Measurements from ENCODE around the gene SFRP4. TPM values are rescaled to one million over a fixed set of nuclear protein-coding genes. Genes with fewer than 3 reads are reported as not detected.

SFRP4 gene
- total and polyA plus RNA-seq, 10 of the 15 experiments (the other 5 are each of a cell fraction or from before 2014, with no cell fraction given): 0.02 to 0.15 (median 0.14) TPM; not detected in 7

DNA sequence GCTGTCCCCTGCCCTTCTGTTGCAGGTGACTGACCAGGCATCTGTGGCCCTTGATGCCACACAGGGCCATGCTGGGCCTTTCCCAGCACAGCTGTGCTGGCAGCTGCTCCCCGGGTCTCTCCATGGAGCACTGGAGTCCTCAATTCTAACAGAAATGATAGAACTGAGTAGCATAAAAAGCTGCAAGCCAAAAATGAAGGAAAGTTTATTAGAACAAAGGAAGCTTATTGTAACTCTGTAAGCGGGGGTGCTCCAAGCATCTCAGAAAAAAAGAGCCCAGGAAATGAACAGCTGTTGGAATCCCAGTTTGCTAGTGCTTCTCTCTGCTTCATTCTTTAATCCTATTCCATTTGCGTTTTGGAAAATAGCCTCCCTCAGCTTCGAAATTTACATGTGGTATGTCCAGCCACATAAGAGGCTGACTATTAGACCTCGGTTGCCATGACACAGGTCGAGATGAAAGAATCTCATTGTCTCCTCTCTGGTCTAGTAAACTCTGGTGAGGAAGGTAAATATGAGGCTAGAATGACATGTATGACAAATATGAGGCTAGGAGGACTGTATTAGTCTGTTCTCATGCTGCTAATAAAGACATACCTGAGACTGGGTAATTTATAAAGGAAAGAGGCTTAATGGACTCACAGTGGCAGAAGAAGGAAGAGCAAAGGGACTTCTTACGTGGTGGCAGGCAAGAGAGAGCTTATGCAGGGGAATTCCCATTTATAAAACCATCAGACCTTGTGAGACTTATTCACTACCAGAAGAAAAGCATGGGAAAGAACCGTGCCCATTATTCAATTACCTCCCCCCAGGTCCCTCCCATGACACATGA is 27.5 kb upstream of the SFRP4 start:
- no peak overlapping the region; the same call in 1 of the 2 replicates for H3K4me2 ChIP-seq (ENCODE audit: control insufficient read depth, insufficient read depth)
- CTCF ChIA-PET: interaction anchor here (0.6 to 6.1 kb wide), 14 partner anchors 9 to 425 kb away, joined by 3 to 108 read pairs (median 5); partner anchors contain the start of genes EPDR1 and SFRP4
- H3K27me3 ChIP-seq (replicated peaks in 1 of 2; ENCODE audit: control insufficient read depth in 2 of 2, insufficient read depth in 2 of 2, low read length in 1 of 2): no peaks in the 10 kb centered on the region
- H2AFZ ChIP-seq (ENCODE audit: control insufficient read depth, low read depth, low read length): peak overlapping the region; percentile 79
- H3K9me3 ChIP-seq (replicated peaks; ENCODE audit: control insufficient read depth, insufficient read depth, low read length): no peaks in the 10 kb centered on the region
- ATAC-seq (peak; percentile 86), FAIRE-seq (no peak), DNase-seq (ENCODE audit: low read depth, low spot score) (peak; percentile 54)
- SMC1A ChIA-PET (ENCODE audit: uncharacterized antibody, unreplicated experiment): interaction anchor here (0.8 to 7.7 kb wide), 21 partner anchors 8 to 279 kb away, joined by 3 to 98 read pairs (median 5); partner anchors contain the start of genes EPDR1, GPR141 and SFRP4
- peak overlapping the region; percentile 43 for H3K27ac ChIP-seq (ENCODE audit: control insufficient read depth, insufficient read depth)
- in situ Hi-C loops (cut with MboI): no loop called here
- BruUV-seq (replicated peaks): TSS peak; percentile 89
- WGBS (ENCODE audit: insufficient coverage, insufficient replicate concordance, low lambda C conversion rate, missing lambda C conversion rate): 35% methylated on average over 8 of the region's 8 CpGs
- H3K4me3 ChIP-seq: no peak overlapping the region; the same call in 1 of the 2 replicates
- no peak overlapping the region; the same call in 1 of the 2 replicates for H3K9ac ChIP-seq (ENCODE audit: control insufficient read depth, insufficient read depth, low read length)
- H3K36me3 ChIP-seq (ENCODE audit: control insufficient read depth in 2 of 2, insufficient read depth in 2 of 2, low read length in 1 of 2): no peaks in the 10 kb centered on the region
- intact Hi-C loops (cut with micrococcal nuclease; ENCODE audit: unreplicated experiment): no loop called here
- peaks cover 3% of the 10 kb centered on the region; the same call in 1 of the 2 replicates for H3K4me1 ChIP-seq (ENCODE audit: control insufficient read depth, insufficient read depth, low read length)
- no peaks in the 10 kb centered on the region for H3K79me2 ChIP-seq (ENCODE audit: control insufficient read depth, insufficient read depth, low read length)
- RAD21 ChIA-PET (ENCODE audit: unreplicated experiment): interaction anchor here (0.7 to 3.5 kb wide), 19 partner anchors 10 to 272 kb away, joined by 3 to 30 read pairs (median 4); partner anchors contain the start of genes EPDR1 and SFRP4
- POLR2A ChIA-PET: interaction anchor here (0.7 to 2.2 kb wide), 10 partner anchors 15 to 128 kb away, joined by 3 to 17 read pairs (median 3); partner anchors contain the start of genes EPDR1 and SFRP4
- H4K20me1 ChIP-seq (ENCODE audit: control insufficient read depth, insufficient read depth): no peaks in the 10 kb centered on the region
- TF ChIP-seq TAF1 (IDR thresholded peaks at IDR 0.05; ENCODE audit: borderline replicate concordance, low read depth, low read length) (no peak), RB1 (IDR thresholded peaks at IDR 0.05; ENCODE audit: borderline replicate concordance) (0 out of 2 replicates have a peak, but pooled peaks have one; percentile 7), EP300 (IDR thresholded peaks at IDR 0.05; ENCODE audit: borderline replicate concordance in 1 of 2, control insufficient read depth in 1 of 2, low read depth in 2 of 2, low read length in 2 of 2) (peak in 1 of 2 experiments; percentile 36; a peak in 1 of 4 replicates), JUNB (IDR thresholded peaks at IDR 0.05) (no peak), BACH1 (IDR thresholded peaks at IDR 0.05; ENCODE audit: borderline replicate concordance) (no peak), SMAD1 (IDR thresholded peaks at IDR 0.05; ENCODE audit: low read depth, partially characterized antibody) (peak; percentile 78), NBN (IDR thresholded peaks at IDR 0.05) (peak; percentile 76; the same call in 1 of the 2 replicates), RUNX3 (IDR thresholded peaks at IDR 0.05; ENCODE audit: low read length) (0 out of 2 replicates have a peak, but pooled peaks have one; percentile 4), IKZF1 (conservative IDR thresholded peaks at IDR 0.05) (0 out of 2 replicates have a peak, but pooled peaks have one; percentile 52), BMI1 (IDR thresholded peaks at IDR 0.05; ENCODE audit: borderline replicate concordance) (peak; percentile 86), CBFB (IDR thresholded peaks at IDR 0.05; ENCODE audit: low read depth) (no peak), GATAD2B (conservative IDR thresholded peaks at IDR 0.05; ENCODE audit: low read depth) (peak; percentile 57; the same call in 1 of the 2 replicates), STAT3 (IDR thresholded peaks at IDR 0.05; ENCODE audit: low read depth, low read length) (no peak), ATF7 (IDR thresholded peaks at IDR 0.05; ENCODE audit: low read depth) (peak; percentile 75)
- TF ChIP-seq, protein P1, sequence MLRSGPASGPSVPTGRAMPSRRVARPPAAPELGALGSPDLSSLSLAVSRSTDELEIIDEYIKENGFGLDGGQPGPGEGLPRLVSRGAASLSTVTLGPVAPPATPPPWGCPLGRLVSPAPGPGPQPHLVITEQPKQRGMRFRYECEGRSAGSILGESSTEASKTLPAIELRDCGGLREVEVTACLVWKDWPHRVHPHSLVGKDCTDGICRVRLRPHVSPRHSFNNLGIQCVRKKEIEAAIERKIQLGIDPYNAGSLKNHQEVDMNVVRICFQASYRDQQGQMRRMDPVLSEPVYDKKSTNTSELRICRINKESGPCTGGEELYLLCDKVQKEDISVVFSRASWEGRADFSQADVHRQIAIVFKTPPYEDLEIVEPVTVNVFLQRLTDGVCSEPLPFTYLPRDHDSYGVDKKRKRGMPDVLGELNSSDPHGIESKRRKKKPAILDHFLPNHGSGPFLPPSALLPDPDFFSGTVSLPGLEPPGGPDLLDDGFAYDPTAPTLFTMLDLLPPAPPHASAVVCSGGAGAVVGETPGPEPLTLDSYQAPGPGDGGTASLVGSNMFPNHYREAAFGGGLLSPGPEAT (IDR thresholded peaks at IDR 0.05; ENCODE audit: low read depth): peak; percentile 91
- TF ChIP-seq, protein P2, sequence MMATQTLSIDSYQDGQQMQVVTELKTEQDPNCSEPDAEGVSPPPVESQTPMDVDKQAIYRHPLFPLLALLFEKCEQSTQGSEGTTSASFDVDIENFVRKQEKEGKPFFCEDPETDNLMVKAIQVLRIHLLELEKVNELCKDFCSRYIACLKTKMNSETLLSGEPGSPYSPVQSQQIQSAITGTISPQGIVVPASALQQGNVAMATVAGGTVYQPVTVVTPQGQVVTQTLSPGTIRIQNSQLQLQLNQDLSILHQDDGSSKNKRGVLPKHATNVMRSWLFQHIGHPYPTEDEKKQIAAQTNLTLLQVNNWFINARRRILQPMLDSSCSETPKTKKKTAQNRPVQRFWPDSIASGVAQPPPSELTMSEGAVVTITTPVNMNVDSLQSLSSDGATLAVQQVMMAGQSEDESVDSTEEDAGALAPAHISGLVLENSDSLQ (IDR thresholded peaks at IDR 0.05): peak; percentile 40; the same call in 1 of the 2 replicates
- TF ChIP-seq, protein P3, sequence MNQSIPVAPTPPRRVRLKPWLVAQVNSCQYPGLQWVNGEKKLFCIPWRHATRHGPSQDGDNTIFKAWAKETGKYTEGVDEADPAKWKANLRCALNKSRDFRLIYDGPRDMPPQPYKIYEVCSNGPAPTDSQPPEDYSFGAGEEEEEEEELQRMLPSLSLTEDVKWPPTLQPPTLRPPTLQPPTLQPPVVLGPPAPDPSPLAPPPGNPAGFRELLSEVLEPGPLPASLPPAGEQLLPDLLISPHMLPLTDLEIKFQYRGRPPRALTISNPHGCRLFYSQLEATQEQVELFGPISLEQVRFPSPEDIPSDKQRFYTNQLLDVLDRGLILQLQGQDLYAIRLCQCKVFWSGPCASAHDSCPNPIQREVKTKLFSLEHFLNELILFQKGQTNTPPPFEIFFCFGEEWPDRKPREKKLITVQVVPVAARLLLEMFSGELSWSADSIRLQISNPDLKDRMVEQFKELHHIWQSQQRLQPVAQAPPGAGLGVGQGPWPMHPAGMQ (IDR thresholded peaks at IDR 0.05; ENCODE audit: borderline replicate concordance): no peak

Data from GM12878 (cell line).